OCI-LY7 (cell line): ENCODE measurements around the gene PPP1R9A.

Source experiments
- CTCF ChIP-seq: fragments of 200-600 bp; sonication (generic); conservative IDR thresholded peaks from 2 replicates; pipeline ENCODE4 v1.5.1; 2014; ENCODE audit warnings: mild to moderate bottlenecking, antibody characterized with exemption, low read length, moderate library complexity, mixed read lengths
- EZH2phosphoT487 ChIP-seq: fragments of 200-600 bp; sonication (generic); IDR thresholded peaks from 2 replicates; pipeline ENCODE4 v1.6.1; 2018; ENCODE audit warnings: low read depth, borderline replicate concordance, mild to moderate bottlenecking, mixed run types, antibody characterized with exemption, low read length, moderate library complexity, mixed read lengths

- TF ChIP-seq CTCF, result no peak
- no peak for TF ChIP-seq EZH2phosphoT487
Observed at GRCh38 chr7:95204618-95205017, 297.2 kb downstream of the PPP1R9A start.
